Stimulated activated CD8-positive, alpha-beta memory T cell treated with anti-CD3 and anti-CD28 coated beads, Interleukin-15, amount 100 ng/mL, for 1 hour (primary cell): ENCODE results near the gene CYP27A1.

Source experiments
- DNase-seq: peaks from one replicate; pipeline ENCODE4 v3.0.0-alpha.2; 2020; ENCODE audit warnings: low read depth

The CYP27A1 gene

DNA sequence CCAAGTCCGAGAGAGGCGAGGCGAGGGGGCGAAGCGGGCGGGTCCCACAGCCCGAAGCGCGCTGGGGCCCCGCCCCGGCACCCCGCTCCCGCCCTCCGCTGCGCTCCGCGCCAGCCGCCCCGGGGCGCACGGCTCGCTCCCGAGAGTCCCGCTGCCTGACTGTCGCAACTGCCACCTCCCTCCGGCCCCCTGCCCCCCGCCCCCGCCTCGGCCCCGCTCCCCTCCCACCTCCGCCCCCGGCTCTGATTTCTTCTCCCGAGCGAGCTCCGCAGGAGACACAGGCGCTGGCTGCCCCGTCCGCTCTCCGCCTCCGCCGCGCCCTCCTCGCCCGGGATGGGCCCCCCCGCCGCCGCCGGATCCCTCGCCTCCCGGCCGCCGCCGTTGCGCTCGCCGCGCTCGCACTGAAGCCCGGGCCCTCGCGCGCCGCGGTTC, 77.6 kb downstream of the CYP27A1 start, which contains the start of gene WNT6:
Gene WNT6, plus strand, starts transcription at position 250 of the 432 bp plus-strand sequence. CDS start 233 bp downstream, outside the sequence.
- no peak for DNase-seq

DNA sequence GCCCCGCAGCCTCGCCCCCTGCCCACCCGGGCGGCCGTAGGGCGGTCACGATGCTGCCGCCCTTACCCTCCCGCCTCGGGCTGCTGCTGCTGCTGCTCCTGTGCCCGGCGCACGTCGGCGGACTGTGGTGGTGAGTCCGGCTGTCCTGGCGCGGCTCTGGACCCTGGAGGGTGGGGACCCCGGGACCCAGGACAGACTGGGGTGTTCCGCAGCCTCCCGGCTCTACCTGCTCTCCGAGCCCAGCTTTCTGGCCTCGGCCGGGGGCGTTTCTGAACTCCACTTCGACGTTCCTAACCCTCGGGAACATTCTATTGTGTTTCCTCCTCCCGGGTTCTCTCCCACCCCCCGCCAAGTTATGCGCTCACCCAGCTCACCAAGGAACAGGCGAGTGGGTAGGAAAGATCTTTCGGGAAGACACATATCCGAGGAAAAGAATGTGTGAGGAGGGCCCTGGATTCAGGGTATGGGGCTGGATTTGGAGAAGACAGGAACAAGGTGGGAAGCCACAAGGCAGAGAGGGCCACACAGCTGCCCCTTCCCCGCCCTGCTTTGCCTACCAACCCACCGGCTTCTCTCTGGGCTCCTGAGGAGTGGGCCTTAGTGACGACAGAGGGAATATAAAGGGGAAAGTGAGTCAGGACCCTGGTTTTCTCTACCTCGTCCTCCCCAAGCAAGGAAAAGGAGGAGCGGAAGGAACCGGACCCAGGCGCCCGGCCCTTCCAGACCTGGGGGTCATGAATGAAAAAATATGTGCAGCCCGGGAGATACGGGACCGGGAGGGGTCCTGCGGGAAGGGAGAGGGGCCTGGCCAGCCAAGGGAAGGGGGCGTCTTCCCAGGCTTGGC, 78.3 kb downstream of the CYP27A1 start:
- DNase-seq: no peak

DNA sequence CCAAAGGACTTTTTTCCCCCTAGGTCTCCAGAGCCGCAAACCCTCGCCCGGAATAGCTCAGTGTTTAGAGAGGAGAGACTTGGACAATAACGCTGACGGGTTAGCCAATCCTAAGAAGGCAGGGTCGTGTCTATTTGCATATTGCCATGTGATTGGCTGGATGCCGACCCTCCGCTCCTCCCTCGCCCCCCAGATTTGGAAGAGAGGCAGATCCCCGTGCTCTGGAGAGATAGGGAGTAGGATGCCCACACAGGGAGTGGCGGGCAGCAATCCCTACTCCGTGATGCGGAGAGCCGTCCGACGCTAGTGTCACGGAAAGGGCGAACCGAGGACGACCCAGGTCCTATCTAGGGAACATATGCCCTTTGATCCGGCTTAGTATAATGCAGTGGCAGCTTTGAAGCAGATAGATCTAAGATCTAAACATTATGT, 79.0 kb downstream of the CYP27A1 start:
- no peak for DNase-seq

DNA sequence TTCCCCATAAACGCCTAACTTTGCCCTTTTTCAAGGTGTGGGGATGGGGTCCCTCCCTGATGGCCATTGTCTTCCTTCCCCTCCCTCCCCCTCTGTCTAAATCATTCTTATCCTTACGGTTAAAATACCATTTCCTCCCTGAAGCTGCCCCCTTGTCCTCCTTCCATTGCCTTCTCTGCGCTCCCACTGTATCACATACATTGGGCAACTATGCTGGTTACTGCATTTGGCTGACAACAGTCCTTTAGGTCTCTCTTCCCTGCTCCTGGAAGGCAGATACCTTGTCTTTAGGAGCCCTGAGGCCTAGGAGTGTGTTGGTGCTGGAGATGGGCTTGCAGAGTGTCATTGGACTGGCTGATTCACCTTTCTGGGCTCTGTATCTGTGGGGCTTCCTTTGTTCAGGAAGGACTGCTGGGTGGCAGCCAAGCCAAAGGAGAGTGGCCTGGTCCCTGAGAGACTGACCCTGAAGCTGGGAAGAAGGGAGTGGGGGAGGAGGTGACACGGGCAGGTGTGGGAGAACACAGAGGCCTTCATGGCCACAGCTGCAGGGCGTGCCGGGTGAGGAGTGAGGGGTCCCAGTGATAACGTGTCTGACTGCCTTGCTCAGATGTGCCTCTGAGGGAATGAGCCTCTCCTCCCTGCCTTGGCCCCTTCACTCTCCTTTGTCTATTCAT, 79.8 kb downstream of the CYP27A1 start:
- no peak for DNase-seq

DNA sequence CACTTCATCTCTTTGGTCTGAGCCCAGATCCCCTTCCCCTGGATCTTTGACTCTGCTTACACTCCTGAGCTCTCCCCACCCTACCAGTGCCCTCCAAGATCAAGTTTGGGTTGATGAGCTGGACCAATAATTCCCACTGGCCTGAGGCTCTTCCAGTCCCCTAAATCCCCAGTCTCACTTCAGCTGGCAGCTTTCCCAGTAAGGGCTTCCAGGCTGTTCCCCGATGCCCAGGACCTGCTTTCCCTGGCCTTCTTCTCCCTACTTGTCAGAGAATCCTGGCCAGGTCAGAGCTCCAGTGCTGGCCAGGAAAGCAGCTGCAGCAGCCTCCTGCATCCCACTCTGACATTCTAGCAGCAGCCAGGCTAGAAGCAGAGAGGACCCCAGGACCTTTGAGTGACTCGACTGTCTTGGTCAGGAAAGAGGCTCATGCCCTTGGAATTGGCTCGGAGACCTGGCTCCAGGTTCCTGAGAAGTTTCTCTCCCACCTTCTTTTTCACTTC, 81.1 kb downstream of the CYP27A1 start:
- no peak for DNase-seq
